Adrenal gland (tissue), 12 donors: ENCODE results near the gene MAP1B. TPM values are rescaled to one million over a fixed set of nuclear protein-coding genes. Genes with fewer than 3 reads are reported as not detected.

Experiments
- DNase-seq, 7 donors: peaks; one replicate each; pipeline ENCODE4 v3.0.0-alpha.2; 2019 to 2020
- H3K27ac ChIP-seq, 5 donors: fragments of 200-600 bp; sonication (generic) in 4 of 5; 1 replicate in 3 of 5; 2 replicates in 2 of 5; pipeline versions ENCODE4 v1.5.1 to v1.8.0; 2016 to 2020; ENCODE audit warnings: mild to moderate bottlenecking in 1 of 5
- H3K27me3 ChIP-seq: fragments of 200-600 bp; 2 replicates; pipeline ENCODE4 v1.8.0; 2021
- H3K36me3 ChIP-seq, 2 donors: fragments of 200-600 bp; replicated peaks in 1 of 2; 1 replicate in 1 of 2; 2 replicates in 1 of 2; pipeline versions ENCODE4 v1.5.1 to v1.8.0; 2018 to 2022
- H3K4me1 ChIP-seq, 2 donors: fragments of 200-600 bp; replicated peaks in 1 of 2; 1 replicate in 1 of 2; 2 replicates in 1 of 2; pipeline versions ENCODE4 v1.5.1 to v1.8.0; 2018 to 2021
- H3K4me3 ChIP-seq, 4 donors: fragments of 200-600 bp; sonication (generic) in 3 of 4; one replicate each; pipeline ENCODE4 v1.5.1; 2016 to 2018
- H3K9me3 ChIP-seq, 3 donors: fragments of 200-600 bp; sonication (generic) in 1 of 3; replicated peaks in 1 of 3; 1 replicate in 2 of 3; 2 replicates in 1 of 3; pipeline versions ENCODE4 v1.5.1 to v1.8.0; 2016 to 2021
- CTCF ChIP-seq, 6 experiments: fragments of 450-650 bp in 4 of 6; fragments of 200-600 bp in 2 of 6; sonication (generic) in 1 of 6; IDR thresholded peaks; 1 replicate in 5 of 6; 2 replicates in 1 of 6; pipeline versions ENCODE4 v1.5.1 to v1.8.0; 2016 to 2021; ENCODE audit warnings: antibody characterized with exemption in 6 of 6, mild to moderate bottlenecking in 2 of 6, moderate library complexity in 1 of 6
- POLR2A ChIP-seq, 2 donors: fragments of 450-650 bp; IDR thresholded peaks; one replicate each; pipeline ENCODE4 v1.6.1; 2017; ENCODE audit warnings: antibody characterized with exemption in 2 of 2, mild to moderate bottlenecking in 2 of 2, moderate library complexity in 1 of 2
- WGBS, 4 donors: extraction: QIAGEN DNeasy Blood & Tissue Kit in 2 of 4; methylation state at CpG; one replicate each; pipeline versions ENCODE4 v1.1.5 to v1.1.7; 2013 to 2017; 5-methylcytosine and 5-hydroxymethylcytosine counted together
- intact Hi-C, 2 donors: fragments of 100-400 bp; cut with DNase I; formaldehyde crosslinking; loops; one replicate each; pipeline versions ENCODE4 v1.14.1 to v1.15.0; 2022 to 2023
- polyA plus RNA-seq, 3 donors: library from polyadenylated mRNA; stranded (reverse); fragments of 200-250 nt in 2 of 3; fragments of 350-450 nt in 1 of 3; fragmentation: Illumina TruSeq in 1 of 3; extraction: RNeasy Lipid Tissue Mini Kit (QIAGEN cat#74804) in 1 of 3; gene quantifications; one replicate each; pipeline ENCODE4 v1.2.3, GENCODE V29; 2013 to 2014
- total RNA-seq, 9 donors: library from RNA; depleted of rRNA in 4 of 9; stranded (reverse); fragments of >200 nt in 4 of 9; fragments of 120-200 nt in 1 of 9; fragmentation: NEBNext Ultra II Directional in 1 of 9; extraction: Animal tissue kit (Norgen Biotek cat#: 25700) in 1 of 9; gene quantifications; one replicate each; pipeline versions ENCODE4 v1.1.0 to v1.2.4, GENCODE V29; 2013 to 2023
- donor health status: healthy with polysubstance abuse.
- donor health status: Bipolar disorder and iron deficiency.
- donor health status: DM: yes; HTN: yes; CAD: no.
- donor health status: DM: no; HTN: no; CAD: no.
- donor health status: DM: no; HTN: no; CAD: no.
- donor health status: DM: yes; HTN: yes; CAD: no.

The MAP1B gene
- total and polyA plus RNA-seq, 12 donors: 11.5 to 258 (median 67.5) TPM

DNA sequence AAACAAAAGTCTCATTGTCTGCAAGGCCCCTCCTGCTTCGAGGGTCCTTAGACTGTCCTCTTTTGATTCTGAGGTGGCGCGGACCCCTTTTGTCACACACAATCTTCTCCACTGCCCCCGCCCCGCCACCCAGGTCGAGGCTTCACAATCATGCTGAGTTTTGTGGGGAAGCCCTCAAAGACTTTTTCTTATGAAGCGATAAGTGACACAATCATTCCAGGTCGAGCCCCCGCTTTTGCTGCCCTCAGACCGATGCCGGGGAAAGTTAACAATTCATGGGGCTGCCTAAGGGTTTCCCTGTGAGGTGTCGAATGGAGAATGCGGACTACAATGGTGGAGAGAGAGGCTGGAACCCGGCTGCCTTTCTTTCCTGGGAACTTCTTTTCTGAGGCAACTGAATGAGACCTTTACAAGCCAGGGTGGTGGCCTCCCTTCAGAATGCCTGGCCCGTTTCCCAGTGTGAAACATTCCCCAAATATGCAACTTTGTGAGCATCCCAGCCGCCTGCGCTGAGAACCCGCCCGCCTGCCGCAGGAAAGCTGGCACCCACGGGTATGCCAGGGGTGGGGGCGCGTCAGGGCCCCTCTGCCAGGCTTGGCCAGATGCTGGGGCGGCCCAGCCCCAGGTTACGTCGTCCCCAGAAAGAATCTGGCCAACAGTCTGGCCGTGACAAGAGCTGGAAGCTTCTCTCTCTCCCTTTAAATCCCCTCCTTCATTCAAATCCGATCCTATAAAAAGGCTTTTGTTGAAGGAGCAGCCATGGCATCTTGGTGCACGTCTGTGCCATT lies 71.9 kb downstream of the MAP1B start:
- no peaks in the 10 kb centered on the region for H3K4me1 ChIP-seq
- no peaks in the 10 kb centered on the region for H3K9me3 ChIP-seq
- H3K4me3 ChIP-seq: no peak overlapping the region
- no peaks in the 10 kb centered on the region for H3K27me3 ChIP-seq
- H3K27ac ChIP-seq: peak overlapping the region in 3 of 5 donors; percentile 9 to 58 (median 15)
- H3K36me3 ChIP-seq: peaks cover 0 to 1% of the 10 kb centered on the region in 2 donors
- WGBS, 4 donors: 69 to 81% (median 74%) methylated on average over 23 to 29 of the region's 29 CpGs
- intact Hi-C loops: no loop called here
- DNase-seq: peak in 6 of 7 donors; percentile 17 to 72 (median 37)
- TF ChIP-seq CTCF (IDR thresholded peaks at IDR 0.05) (no peak), POLR2A (IDR thresholded peaks at IDR 0.05) (no peak)

DNA sequence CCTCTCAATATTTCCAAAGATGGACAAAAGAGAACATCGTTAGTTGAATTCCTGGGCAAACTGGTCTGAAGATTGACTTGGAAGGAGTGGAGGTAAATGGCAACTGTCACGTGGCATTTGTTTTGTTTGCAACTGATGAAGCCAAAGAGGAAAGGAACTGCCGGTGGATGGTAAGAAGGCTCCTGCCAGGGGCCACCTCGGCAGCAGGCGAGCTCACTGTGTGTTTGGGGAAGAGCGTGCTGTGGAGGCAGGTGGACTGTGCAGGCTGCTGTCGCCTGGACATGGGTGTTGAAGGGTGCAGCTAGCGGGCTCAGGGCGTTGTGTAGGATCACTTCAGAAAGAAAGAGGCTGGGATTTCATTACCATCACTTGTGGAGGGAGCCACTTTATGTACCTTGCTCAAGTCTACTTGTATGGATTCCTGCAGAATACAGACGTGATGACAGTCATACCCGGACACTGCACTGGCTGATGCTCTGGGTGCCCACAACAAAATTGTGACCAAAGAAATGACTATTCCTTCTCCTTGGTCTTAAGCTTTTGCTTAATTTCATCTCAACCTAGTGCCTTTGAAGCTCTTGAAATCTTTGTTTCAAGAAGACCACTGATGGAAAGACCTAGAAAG lies 72.7 kb downstream of the MAP1B start:
- WGBS, 4 donors: 83 to 90% (median 88%) methylated on average over 11 of the region's 11 CpGs
- Histone ChIP-seq H3K27ac (peak overlapping the region in 1 of 5 donors; percentile 58), H3K27me3 (no peaks in the 10 kb centered on the region), H3K4me1 (no peaks in the 10 kb centered on the region), H3K9me3 (no peaks in the 10 kb centered on the region), H3K4me3 (no peak overlapping the region), H3K36me3 (peaks cover 0 to 4% of the 10 kb centered on the region in 2 donors)
- intact Hi-C loops: no loop called here
- DNase-seq: no peak
- TF ChIP-seq CTCF (IDR thresholded peaks at IDR 0.05): no peak
- TF ChIP-seq POLR2A (IDR thresholded peaks at IDR 0.05): no peak

GRCh38 chr5:72180925-72181324 lies 73.7 kb downstream of the MAP1B start:
- WGBS, 4 donors: 56 to 88% (median 76%) methylated on average over 4 of the region's 4 CpGs
- no peak overlapping the region for H3K27ac ChIP-seq

More at GRCh38 chr5:72180925-72181324, 73.7 kb downstream of the MAP1B start:
- H3K9me3 ChIP-seq: no peaks in the 10 kb centered on the region
- DNase-seq: no peak
- no peaks in the 10 kb centered on the region for H3K4me1 ChIP-seq
- intact Hi-C loops: no loop called here
- H3K4me3 ChIP-seq: no peak overlapping the region
- TF ChIP-seq POLR2A (IDR thresholded peaks at IDR 0.05) (no peak), CTCF (IDR thresholded peaks at IDR 0.05) (no peak)
- peaks cover 0 to 4% of the 10 kb centered on the region in 2 donors for H3K36me3 ChIP-seq
- H3K27me3 ChIP-seq: no peaks in the 10 kb centered on the region
